Panc1 (cell line): ENCODE data around the gene EPN1. TPM values are rescaled to one million over a fixed set of nuclear protein-coding genes. Genes with fewer than 3 reads are reported as not detected.
A peak's percentile ranks its signal among the peaks of the same experiment; 100 is the strongest.

Source experiments
- ATAC-seq: fragments of 200-7000 bp; cut with Tn5 transposase; 2 replicates; pipeline ENCODE4 v1.9.1; 2020; ENCODE audit warnings: mild to moderate bottlenecking, moderate library complexity
- BruUV-seq: library from RNA; stranded (reverse); fragments of 400-500 nt; replicated peaks from 2 replicates; lab custom pipeline; 2021; lab: Mats Ljungman, UMichigan
- CTCF ChIA-PET: fragments of 300-600 bp; sonication (Branson Sonifier 250); formaldehyde crosslinking; loops from one replicate; lab custom pipeline; 2022; ENCODE audit warnings: antibody characterized with exemption; lab: Charles Lee
- POLR2A ChIA-PET: fragments of 300-600 bp; sonication (Branson Sonifier 250); formaldehyde crosslinking; loops from one replicate; lab custom pipeline; 2022; ENCODE audit warnings: antibody characterized with exemption; lab: Charles Lee
- DNase-seq: peaks from one replicate; pipeline ENCODE4 v3.0.0-alpha.2; 2010; ENCODE audit warnings: low read depth, low spot score
- H3K27ac ChIP-seq: 2 replicates; pipeline ENCODE4 v1.5.1; 2011; ENCODE audit warnings: mild to moderate bottlenecking, low read length, inconsistent platforms
- H3K27me3 ChIP-seq: fragments of 200-500 bp; sonication (Bioruptor generic); 2 replicates; pipeline ENCODE4 v1.6.0; 2014; ENCODE audit warnings: low read length, inconsistent platforms; ENCODE audit not compliant: control insufficient read depth, insufficient read depth
- H3K36me3 ChIP-seq: fragments of 200-500 bp; sonication (Bioruptor generic); 2 replicates; pipeline ENCODE4 v1.5.1; 2014; ENCODE audit warnings: inconsistent platforms, mild to moderate bottlenecking, low read length, moderate library complexity; ENCODE audit not compliant: control insufficient read depth, insufficient read depth
- H3K4me1 ChIP-seq: 2 replicates; pipeline ENCODE4 v1.5.1; 2011; ENCODE audit warnings: inconsistent platforms, mild to moderate bottlenecking, low read length, moderate library complexity; ENCODE audit not compliant: control insufficient read depth, insufficient read depth
- H3K4me3 ChIP-seq, 2 experiments: 2 replicates each; pipeline ENCODE4 v1.5.1; 2011 to 2012; ENCODE audit warnings: low read depth in 2 of 2, low read length in 2 of 2, mild to moderate bottlenecking in 2 of 2, inconsistent platforms in 1 of 2, moderate library complexity in 1 of 2
- H3K9me3 ChIP-seq: fragments of 200-500 bp; sonication (Bioruptor generic); 2 replicates; pipeline ENCODE4 v1.5.1; 2014; ENCODE audit warnings: low read depth, mild to moderate bottlenecking, inconsistent platforms, low read length, moderate library complexity; ENCODE audit not compliant: control insufficient read depth, insufficient read depth
- POLR2AphosphoS5 ChIP-seq: IDR thresholded peaks from 2 replicates; pipeline ENCODE4 v1.6.1; 2012; ENCODE audit warnings: mild to moderate bottlenecking, low read depth, low read length, moderate library complexity
- SIN3A ChIP-seq: IDR thresholded peaks from 2 replicates; pipeline ENCODE4 v1.6.1; 2012; ENCODE audit warnings: low read depth, mild to moderate bottlenecking, low read length, moderate library complexity, borderline replicate concordance; ENCODE audit not compliant: insufficient read depth
- TCF7L2 ChIP-seq: IDR thresholded peaks from 2 replicates; pipeline ENCODE4 v1.6.1; 2011; ENCODE audit warnings: mild to moderate bottlenecking, low read depth, low read length, inconsistent platforms
- in situ Hi-C: cut with HindIII; loops from 2 replicates; pipeline ENCODE4 v1.10.0; 2016; ENCODE audit warnings: low sequenced_read_pairs, low pct_unique_long_range_greater_than_20kb
- intact Hi-C: fragments of 100-400 bp; cut with micrococcal nuclease; formaldehyde crosslinking; loops from one replicate; pipeline ENCODE4 v1.10.0; 2022; ENCODE audit not compliant: unreplicated experiment
- total RNA-seq: library from RNA; stranded (reverse); gene quantifications from one replicate; pipeline ENCODE4 v1.2.1, GENCODE V29; 2021; ENCODE audit not compliant: unreplicated experiment
- TF ChIP-seq, protein P1 (sequence below), 2 experiments: IDR thresholded peaks; 2 replicates each; pipeline ENCODE4 v1.6.1; 2011 to 2012; ENCODE audit warnings: low read depth in 2 of 2, control low read depth in 1 of 2, low read length in 1 of 2, mild to moderate bottlenecking in 1 of 2, moderate library complexity in 1 of 2; ENCODE audit not compliant: insufficient read depth in 1 of 2
- TF ChIP-seq, protein P2 (sequence below): fragments of 450-650 bp; IDR thresholded peaks from 2 replicates; pipeline ENCODE4 v1.5.1; 2017; ENCODE audit warnings: mild to moderate bottlenecking

The EPN1 gene
- total RNA-seq, 1 experiment from 2014 or later = 361 TPM

DNA sequence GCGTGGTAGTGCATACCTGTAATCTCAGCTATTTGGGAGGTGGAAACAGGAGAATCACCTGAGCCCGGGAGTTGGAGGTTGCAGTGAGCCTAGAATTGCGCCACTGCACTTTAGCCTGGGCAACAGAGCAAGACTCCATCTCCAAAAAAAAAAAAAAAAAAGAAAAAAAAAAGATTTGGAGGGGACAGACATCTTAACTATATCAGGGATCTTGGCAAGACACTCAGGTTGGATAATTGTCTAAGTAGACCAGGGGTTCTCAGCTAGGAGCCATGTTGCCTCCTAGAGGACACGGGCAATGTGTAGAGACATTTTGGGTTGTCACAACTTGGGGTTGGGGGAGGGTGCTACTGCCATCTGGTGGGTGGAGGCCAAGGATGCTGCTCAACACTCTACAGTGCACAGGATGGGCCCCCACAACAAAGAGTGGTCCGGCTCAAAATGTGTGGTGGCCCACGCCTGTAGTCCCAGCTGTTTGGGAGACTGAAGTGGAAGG, 36.1 kb upstream of the EPN1 start:
- in situ Hi-C loops = no loop called here
- H3K27me3 ChIP-seq = no peaks in the 10 kb centered on the region
- peaks cover 27% of the 10 kb centered on the region for H3K4me1 ChIP-seq
- ATAC-seq = no peak
- TF ChIP-seq TCF7L2 (no peak), POLR2AphosphoS5 (peak; percentile 24; the same call in 1 of the 2 replicates), SIN3A (no peak)
- TF ChIP-seq, protein P1, sequence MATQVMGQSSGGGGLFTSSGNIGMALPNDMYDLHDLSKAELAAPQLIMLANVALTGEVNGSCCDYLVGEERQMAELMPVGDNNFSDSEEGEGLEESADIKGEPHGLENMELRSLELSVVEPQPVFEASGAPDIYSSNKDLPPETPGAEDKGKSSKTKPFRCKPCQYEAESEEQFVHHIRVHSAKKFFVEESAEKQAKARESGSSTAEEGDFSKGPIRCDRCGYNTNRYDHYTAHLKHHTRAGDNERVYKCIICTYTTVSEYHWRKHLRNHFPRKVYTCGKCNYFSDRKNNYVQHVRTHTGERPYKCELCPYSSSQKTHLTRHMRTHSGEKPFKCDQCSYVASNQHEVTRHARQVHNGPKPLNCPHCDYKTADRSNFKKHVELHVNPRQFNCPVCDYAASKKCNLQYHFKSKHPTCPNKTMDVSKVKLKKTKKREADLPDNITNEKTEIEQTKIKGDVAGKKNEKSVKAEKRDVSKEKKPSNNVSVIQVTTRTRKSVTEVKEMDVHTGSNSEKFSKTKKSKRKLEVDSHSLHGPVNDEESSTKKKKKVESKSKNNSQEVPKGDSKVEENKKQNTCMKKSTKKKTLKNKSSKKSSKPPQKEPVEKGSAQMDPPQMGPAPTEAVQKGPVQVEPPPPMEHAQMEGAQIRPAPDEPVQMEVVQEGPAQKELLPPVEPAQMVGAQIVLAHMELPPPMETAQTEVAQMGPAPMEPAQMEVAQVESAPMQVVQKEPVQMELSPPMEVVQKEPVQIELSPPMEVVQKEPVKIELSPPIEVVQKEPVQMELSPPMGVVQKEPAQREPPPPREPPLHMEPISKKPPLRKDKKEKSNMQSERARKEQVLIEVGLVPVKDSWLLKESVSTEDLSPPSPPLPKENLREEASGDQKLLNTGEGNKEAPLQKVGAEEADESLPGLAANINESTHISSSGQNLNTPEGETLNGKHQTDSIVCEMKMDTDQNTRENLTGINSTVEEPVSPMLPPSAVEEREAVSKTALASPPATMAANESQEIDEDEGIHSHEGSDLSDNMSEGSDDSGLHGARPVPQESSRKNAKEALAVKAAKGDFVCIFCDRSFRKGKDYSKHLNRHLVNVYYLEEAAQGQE (IDR thresholded peaks at IDR 0.05; ENCODE audit: insufficient read depth in 1 of 2, low read depth in 2 of 2, low read length in 1 of 2) = no peak
- TF ChIP-seq, protein P2, sequence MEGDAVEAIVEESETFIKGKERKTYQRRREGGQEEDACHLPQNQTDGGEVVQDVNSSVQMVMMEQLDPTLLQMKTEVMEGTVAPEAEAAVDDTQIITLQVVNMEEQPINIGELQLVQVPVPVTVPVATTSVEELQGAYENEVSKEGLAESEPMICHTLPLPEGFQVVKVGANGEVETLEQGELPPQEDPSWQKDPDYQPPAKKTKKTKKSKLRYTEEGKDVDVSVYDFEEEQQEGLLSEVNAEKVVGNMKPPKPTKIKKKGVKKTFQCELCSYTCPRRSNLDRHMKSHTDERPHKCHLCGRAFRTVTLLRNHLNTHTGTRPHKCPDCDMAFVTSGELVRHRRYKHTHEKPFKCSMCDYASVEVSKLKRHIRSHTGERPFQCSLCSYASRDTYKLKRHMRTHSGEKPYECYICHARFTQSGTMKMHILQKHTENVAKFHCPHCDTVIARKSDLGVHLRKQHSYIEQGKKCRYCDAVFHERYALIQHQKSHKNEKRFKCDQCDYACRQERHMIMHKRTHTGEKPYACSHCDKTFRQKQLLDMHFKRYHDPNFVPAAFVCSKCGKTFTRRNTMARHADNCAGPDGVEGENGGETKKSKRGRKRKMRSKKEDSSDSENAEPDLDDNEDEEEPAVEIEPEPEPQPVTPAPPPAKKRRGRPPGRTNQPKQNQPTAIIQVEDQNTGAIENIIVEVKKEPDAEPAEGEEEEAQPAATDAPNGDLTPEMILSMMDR = peak; percentile 89
- ChIA-PET POLR2A (interaction anchor here (0.7 kb wide), 1 partner anchor 27 kb away, joined by 4 read pairs; no protein-coding TSS in a partner anchor), CTCF (interaction anchor here (0.7 kb wide), 1 partner anchor 1615 kb away, joined by 10 read pairs; no protein-coding TSS in a partner anchor)
- no peak overlapping the region for H3K4me3 ChIP-seq
- no peak overlapping the region for H3K27ac ChIP-seq
- BruUV-seq = no TSS peak
- H3K36me3 ChIP-seq = peaks cover 4% of the 10 kb centered on the region; the same call in 1 of the 2 replicates
- H3K9me3 ChIP-seq = no peaks in the 10 kb centered on the region
- DNase-seq = no peak
- intact Hi-C loops = no loop called here

DNA sequence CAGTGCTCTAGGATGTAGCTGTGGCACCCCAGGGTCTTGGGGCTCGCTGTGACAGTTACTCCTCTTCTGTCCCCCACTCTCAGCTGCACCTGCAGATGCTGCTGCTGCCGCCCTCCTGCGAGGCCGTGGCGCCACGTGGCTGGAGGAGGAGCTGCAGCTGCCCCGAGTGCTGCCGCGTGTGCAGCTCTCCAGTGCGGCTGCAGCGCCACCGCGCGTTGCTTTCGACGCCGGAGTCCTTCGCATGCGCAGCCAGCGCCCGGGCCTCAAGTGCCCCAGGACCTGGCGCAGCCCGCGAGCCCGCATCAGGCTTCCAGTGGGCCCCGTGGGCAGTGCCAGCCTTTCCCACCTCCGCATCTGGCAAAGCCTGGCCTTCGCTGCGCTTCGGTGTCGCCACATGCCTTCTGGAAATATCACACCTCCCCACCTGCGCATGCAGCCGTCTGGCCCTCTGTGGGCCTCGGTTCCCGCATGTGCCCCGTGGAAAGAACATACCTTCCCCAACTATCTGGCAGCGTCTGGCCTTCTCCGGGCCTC, 34.9 kb upstream of the EPN1 start:
- intact Hi-C loops = no loop called here

More for the DNA sequence above, 34.9 kb upstream of the EPN1 start:
- ATAC-seq = no peak
- Histone ChIP-seq H3K9me3 (no peaks in the 10 kb centered on the region), H3K27me3 (no peaks in the 10 kb centered on the region), H3K4me1 (peaks cover 37% of the 10 kb centered on the region), H3K36me3 (peaks cover 13% of the 10 kb centered on the region), H3K4me3 (peak overlapping the region; percentile 63 to 93), H3K27ac (peak overlapping the region; percentile 92)
- CTCF ChIA-PET = interaction anchor here (0.5 kb wide), 1 partner anchor 13 kb away, joined by 7 read pairs; no protein-coding TSS in a partner anchor
- DNase-seq = no peak
- TF ChIP-seq, protein P2 = no peak; the same call in 1 of the 2 replicates
- TF ChIP-seq TCF7L2 = no peak
- in situ Hi-C loops = no loop called here
- BruUV-seq = no TSS peak
- POLR2A ChIA-PET = no interaction called here
